ENCODE data around the gene CDK9. TPM values are rescaled to one million over a fixed set of nuclear protein-coding genes. Genes with fewer than 3 reads are reported as not detected.
A peak's percentile ranks its signal among the peaks of the same experiment; 100 is the strongest.

CDK9 gene
- polyA plus RNA-seq, 3 donors: 24.9 to 139 (median 26.4) TPM

DNA sequence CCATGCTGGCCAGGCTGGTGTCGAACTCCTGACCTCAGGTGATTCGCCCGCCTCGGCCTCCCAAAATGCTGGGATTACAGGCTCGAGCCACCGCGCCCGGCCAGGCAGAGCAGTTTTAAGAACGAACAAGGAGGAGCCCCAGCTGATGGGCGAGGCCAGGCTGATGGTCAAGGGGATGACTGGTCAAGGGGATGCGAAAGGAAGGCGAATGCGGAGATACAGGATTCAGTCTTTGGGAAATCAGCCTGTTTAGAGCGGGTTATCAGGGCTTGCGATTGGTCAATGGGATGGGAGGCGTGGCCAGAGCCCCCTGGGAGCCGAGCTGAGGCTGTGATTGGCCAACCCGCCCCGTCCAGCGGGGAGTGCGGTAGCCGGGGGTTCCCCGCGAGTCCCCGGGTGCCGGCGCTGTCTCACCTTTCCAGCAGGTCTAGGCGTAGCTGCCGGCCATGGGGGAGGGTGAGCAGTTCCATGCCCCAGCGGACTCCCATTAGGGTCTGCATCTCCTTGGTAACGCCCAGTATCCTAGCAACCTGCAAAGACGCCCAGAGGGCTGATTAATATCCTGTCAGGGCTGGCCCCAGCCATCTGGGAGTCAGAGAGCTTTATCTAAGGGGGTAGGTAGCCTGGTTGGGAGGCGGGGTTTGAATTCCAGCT, 43.3 kb upstream of the CDK9 start:
- peaks cover 3% of the 10 kb centered on the region for H3K4me1 Mint-ChIP-seq
- H3K9me3 Mint-ChIP-seq: no peaks in the 10 kb centered on the region
- Histone ChIP-seq H3K4me1 (ENCODE audit: control insufficient read depth in 1 of 2, insufficient read depth in 2 of 2, low read length in 2 of 2) (peaks cover 0 to 9% of the 10 kb centered on the region in 2 donors), H2AFZ (ENCODE audit: insufficient read depth, low read depth, low read length, poor library complexity, severe bottlenecking) (no peak overlapping the region), H3K27me3 (ENCODE audit: control insufficient read depth in 2 of 2, insufficient read depth in 2 of 2, low read length in 2 of 2) (no peaks in the 10 kb centered on the region), H3K9ac (ENCODE audit: insufficient read depth, low read length, poor library complexity, severe bottlenecking) (no peak overlapping the region), H3K79me2 (ENCODE audit: insufficient read depth, low read length) (peaks cover 2% of the 10 kb centered on the region), H3K4me3 (replicated peaks in 1 of 3; ENCODE audit: low read depth in 2 of 3, low read length in 3 of 3) (no peak overlapping the region), H3K36me3 (replicated peaks in 1 of 2; ENCODE audit: control insufficient read depth in 1 of 2, insufficient read depth in 2 of 2, low read length in 2 of 2) (peaks cover 89 to 98% of the 10 kb centered on the region in 2 donors), H3K9me3 (replicated peaks in 1 of 2; ENCODE audit: control insufficient read depth in 1 of 2, insufficient read depth in 1 of 2, low read length in 2 of 2) (no peaks in the 10 kb centered on the region), H3K27ac (ENCODE audit: low read depth in 1 of 2, low read length in 2 of 2) (no peak overlapping the region), H4K20me1 (ENCODE audit: insufficient read depth, low read length) (peaks cover 94% of the 10 kb centered on the region), H3K4me2 (replicated peaks; ENCODE audit: extremely low read depth, low read length, poor library complexity, severe bottlenecking) (no peak overlapping the region)
- peaks cover 68 to 97% of the 10 kb centered on the region in 2 donors for H3K36me3 Mint-ChIP-seq
- peak overlapping the region in 4 of 7 donors; percentile 34 to 86 (median 52) for H3K27ac Mint-ChIP-seq
- no peak overlapping the region for H3K4me3 Mint-ChIP-seq
- H3K27me3 Mint-ChIP-seq (ENCODE audit: low read depth in 3 of 3): no peaks in the 10 kb centered on the region
- TF ChIP-seq, protein P1, sequence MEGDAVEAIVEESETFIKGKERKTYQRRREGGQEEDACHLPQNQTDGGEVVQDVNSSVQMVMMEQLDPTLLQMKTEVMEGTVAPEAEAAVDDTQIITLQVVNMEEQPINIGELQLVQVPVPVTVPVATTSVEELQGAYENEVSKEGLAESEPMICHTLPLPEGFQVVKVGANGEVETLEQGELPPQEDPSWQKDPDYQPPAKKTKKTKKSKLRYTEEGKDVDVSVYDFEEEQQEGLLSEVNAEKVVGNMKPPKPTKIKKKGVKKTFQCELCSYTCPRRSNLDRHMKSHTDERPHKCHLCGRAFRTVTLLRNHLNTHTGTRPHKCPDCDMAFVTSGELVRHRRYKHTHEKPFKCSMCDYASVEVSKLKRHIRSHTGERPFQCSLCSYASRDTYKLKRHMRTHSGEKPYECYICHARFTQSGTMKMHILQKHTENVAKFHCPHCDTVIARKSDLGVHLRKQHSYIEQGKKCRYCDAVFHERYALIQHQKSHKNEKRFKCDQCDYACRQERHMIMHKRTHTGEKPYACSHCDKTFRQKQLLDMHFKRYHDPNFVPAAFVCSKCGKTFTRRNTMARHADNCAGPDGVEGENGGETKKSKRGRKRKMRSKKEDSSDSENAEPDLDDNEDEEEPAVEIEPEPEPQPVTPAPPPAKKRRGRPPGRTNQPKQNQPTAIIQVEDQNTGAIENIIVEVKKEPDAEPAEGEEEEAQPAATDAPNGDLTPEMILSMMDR (IDR thresholded peaks at IDR 0.05): no peak
- intact Hi-C loops (cut with micrococcal nuclease): no loop called here
- no peak for DNase-seq
- WGBS (ENCODE audit: insufficient coverage): 97% methylated on average over 27 of the region's 33 CpGs

DNA sequence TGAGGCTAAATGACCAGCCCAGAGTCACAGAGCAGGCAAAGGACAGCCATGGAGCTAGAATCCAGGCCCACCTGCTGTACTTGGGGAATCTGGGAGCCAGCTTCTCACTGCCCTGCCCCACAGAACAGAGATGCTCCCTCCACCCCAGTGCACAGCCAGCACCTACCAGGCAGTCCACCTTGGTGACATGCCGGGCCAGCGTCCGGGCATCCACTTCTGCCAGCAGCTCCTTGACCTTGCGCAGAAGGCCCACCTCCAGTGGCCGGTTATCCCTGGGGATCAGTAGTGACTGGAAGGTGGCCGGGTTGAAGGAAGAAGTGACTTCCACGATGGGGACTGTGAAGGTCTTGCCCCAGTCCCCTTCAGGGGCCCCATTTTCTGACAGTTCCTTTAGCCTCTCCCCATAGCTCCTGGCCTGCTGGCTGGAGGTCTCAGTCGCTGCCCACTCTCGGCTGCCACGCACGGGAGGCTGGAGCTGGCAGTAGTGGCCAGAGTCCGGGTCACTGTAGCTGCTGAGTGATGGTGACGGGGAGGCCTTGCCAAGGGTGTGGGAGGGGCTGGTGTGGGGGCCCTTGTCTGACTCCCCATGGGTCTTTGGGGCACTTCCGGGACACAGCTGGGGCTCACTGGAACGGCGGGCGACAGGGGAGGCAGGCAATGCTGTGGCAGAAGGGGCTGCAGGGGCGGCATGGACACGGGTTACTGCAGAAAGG, 41.3 kb upstream of the CDK9 start:
- H3K9me3 Mint-ChIP-seq: no peaks in the 10 kb centered on the region
- H3K27me3 ChIP-seq (ENCODE audit: control insufficient read depth in 2 of 2, insufficient read depth in 2 of 2, low read length in 2 of 2): no peaks in the 10 kb centered on the region
- H4K20me1 ChIP-seq (ENCODE audit: insufficient read depth, low read length): peaks cover 98% of the 10 kb centered on the region
- peak overlapping the region in 1 of 2 donors; percentile 41 for H3K27ac ChIP-seq (ENCODE audit: low read depth in 1 of 2, low read length in 2 of 2)
- TF ChIP-seq, protein P1 (IDR thresholded peaks at IDR 0.05): no peak
- no peak overlapping the region for H3K4me2 ChIP-seq (replicated peaks; ENCODE audit: extremely low read depth, low read length, poor library complexity, severe bottlenecking)
- no peak overlapping the region for H3K9ac ChIP-seq (ENCODE audit: insufficient read depth, low read length, poor library complexity, severe bottlenecking)
- peaks cover 3% of the 10 kb centered on the region for H3K4me1 Mint-ChIP-seq
- no peaks in the 10 kb centered on the region for H3K27me3 Mint-ChIP-seq (ENCODE audit: low read depth in 3 of 3)
- peaks cover 71 to 98% of the 10 kb centered on the region in 2 donors for H3K36me3 Mint-ChIP-seq
- WGBS (ENCODE audit: insufficient coverage): 95% methylated on average over 13 of the region's 19 CpGs
- H3K4me1 ChIP-seq (ENCODE audit: control insufficient read depth in 1 of 2, insufficient read depth in 2 of 2, low read length in 2 of 2): peaks cover 0 to 9% of the 10 kb centered on the region in 2 donors
- H3K9me3 ChIP-seq (replicated peaks in 1 of 2; ENCODE audit: control insufficient read depth in 1 of 2, insufficient read depth in 1 of 2, low read length in 2 of 2): no peaks in the 10 kb centered on the region
- H3K4me3 ChIP-seq (replicated peaks in 1 of 3; ENCODE audit: low read depth in 2 of 3, low read length in 3 of 3): no peak overlapping the region
- no peak for DNase-seq
- H3K27ac Mint-ChIP-seq: peak overlapping the region in 4 of 7 donors; percentile 6 to 81 (median 60)
- intact Hi-C loops (cut with micrococcal nuclease): no loop called here
- H3K4me3 Mint-ChIP-seq: no peak overlapping the region
- H3K79me2 ChIP-seq (ENCODE audit: insufficient read depth, low read length): peaks cover 12% of the 10 kb centered on the region
- peaks cover 92 to 98% of the 10 kb centered on the region in 2 donors for H3K36me3 ChIP-seq (replicated peaks in 1 of 2; ENCODE audit: control insufficient read depth in 1 of 2, insufficient read depth in 2 of 2, low read length in 2 of 2)
- H2AFZ ChIP-seq (ENCODE audit: insufficient read depth, low read depth, low read length, poor library complexity, severe bottlenecking): no peak overlapping the region
